ENCODE results near the gene DHX8.

- TF ChIP-seq, protein P1, sequence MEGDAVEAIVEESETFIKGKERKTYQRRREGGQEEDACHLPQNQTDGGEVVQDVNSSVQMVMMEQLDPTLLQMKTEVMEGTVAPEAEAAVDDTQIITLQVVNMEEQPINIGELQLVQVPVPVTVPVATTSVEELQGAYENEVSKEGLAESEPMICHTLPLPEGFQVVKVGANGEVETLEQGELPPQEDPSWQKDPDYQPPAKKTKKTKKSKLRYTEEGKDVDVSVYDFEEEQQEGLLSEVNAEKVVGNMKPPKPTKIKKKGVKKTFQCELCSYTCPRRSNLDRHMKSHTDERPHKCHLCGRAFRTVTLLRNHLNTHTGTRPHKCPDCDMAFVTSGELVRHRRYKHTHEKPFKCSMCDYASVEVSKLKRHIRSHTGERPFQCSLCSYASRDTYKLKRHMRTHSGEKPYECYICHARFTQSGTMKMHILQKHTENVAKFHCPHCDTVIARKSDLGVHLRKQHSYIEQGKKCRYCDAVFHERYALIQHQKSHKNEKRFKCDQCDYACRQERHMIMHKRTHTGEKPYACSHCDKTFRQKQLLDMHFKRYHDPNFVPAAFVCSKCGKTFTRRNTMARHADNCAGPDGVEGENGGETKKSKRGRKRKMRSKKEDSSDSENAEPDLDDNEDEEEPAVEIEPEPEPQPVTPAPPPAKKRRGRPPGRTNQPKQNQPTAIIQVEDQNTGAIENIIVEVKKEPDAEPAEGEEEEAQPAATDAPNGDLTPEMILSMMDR (IDR thresholded peaks at IDR 0.05) = no peak
- TF ChIP-seq POLR2A (IDR thresholded peaks at IDR 0.05) = no peak
Measured at GRCh38 chr17:43456029-43456428, 27.7 kb upstream of the DHX8 start.

Measured in thyroid gland (tissue), 4 donors.